ENCODE data around the gene ADAM8. TPM values are rescaled to one million over a fixed set of nuclear protein-coding genes. Genes with fewer than 3 reads are reported as not detected.

Gene ADAM8
- polyA plus RNA-seq, 1 of the 3 experiments (the other 2 are of a cell fraction) = 1.7 TPM

- no peak overlapping the region for H3K4me3 ChIP-seq (ENCODE audit: low read depth in 2 of 2, low read length in 1 of 2)
- no peak overlapping the region for H2AFZ ChIP-seq (ENCODE audit: low read depth)
- H3K4me1 ChIP-seq (ENCODE audit: control insufficient read depth in 1 of 2, insufficient read depth in 2 of 2, low read depth in 1 of 2, low read length in 1 of 2) = peaks cover 3 to 16% of the 10 kb centered on the region in 2 experiments; a peak in 3 of 4 replicates
- H3F3A ChIP-seq (replicated peaks; ENCODE audit: insufficient read depth) = peaks cover 6% of the 10 kb centered on the region
- no peak overlapping the region for H3K9ac ChIP-seq
- no peak overlapping the region for H3K4me2 ChIP-seq
- DNase-seq = no peak
- no peaks in the 10 kb centered on the region for H3K9me3 ChIP-seq
- CTCF ChIA-PET = no interaction called here
- no peak overlapping the region for H3K27ac ChIP-seq (ENCODE audit: low read depth in 2 of 2, low read length in 1 of 2)
- POLR2A ChIA-PET = no interaction called here
- no peaks in the 10 kb centered on the region for H3K36me3 ChIP-seq (replicated peaks in 1 of 2; ENCODE audit: control insufficient read depth in 1 of 2, insufficient read depth in 2 of 2, low read length in 1 of 2)
- H3K9me2 ChIP-seq = no peaks in the 10 kb centered on the region
- WGBS (ENCODE audit: low lambda C conversion rate) = no CpG with 5 or more reads among the region's 15 CpGs
- no peak for TF ChIP-seq SMC3 (IDR thresholded peaks at IDR 0.05; ENCODE audit: low read depth, low read length)
- TF ChIP-seq TCF12 (IDR thresholded peaks at IDR 0.05) = no peak
- no peak for TF ChIP-seq NRF1 (IDR thresholded peaks at IDR 0.05; ENCODE audit: low read depth, low read length)
- TF ChIP-seq ELF1 (IDR thresholded peaks at IDR 0.05) = no peak
- TF ChIP-seq RCOR1 (IDR thresholded peaks at IDR 0.05; ENCODE audit: low read length) = no peak
- no peak for TF ChIP-seq RAD21 (IDR thresholded peaks at IDR 0.05; ENCODE audit: low read length)
- no peak for TF ChIP-seq TAF1 (IDR thresholded peaks at IDR 0.05; ENCODE audit: borderline replicate concordance, low read depth, low read length)
- no peak for TF ChIP-seq IRF3 (IDR thresholded peaks at IDR 0.05; ENCODE audit: low read depth, low read length)
- no peak for TF ChIP-seq MAX (IDR thresholded peaks at IDR 0.05; ENCODE audit: low read depth)
- TF ChIP-seq FOXJ3 (CRISPR knock-in tag; IDR thresholded peaks at IDR 0.05) = no peak
- H3K27me3 ChIP-seq (ENCODE audit: insufficient read depth) = no peaks in the 10 kb centered on the region
- no peaks in the 10 kb centered on the region for H3K79me2 ChIP-seq (ENCODE audit: insufficient read depth)
- H4K20me1 ChIP-seq (ENCODE audit: insufficient read depth) = no peaks in the 10 kb centered on the region
These were observed 21.3 kb downstream of the ADAM8 start for GRCh38 chr10:133255323-133255722.

DNA sequence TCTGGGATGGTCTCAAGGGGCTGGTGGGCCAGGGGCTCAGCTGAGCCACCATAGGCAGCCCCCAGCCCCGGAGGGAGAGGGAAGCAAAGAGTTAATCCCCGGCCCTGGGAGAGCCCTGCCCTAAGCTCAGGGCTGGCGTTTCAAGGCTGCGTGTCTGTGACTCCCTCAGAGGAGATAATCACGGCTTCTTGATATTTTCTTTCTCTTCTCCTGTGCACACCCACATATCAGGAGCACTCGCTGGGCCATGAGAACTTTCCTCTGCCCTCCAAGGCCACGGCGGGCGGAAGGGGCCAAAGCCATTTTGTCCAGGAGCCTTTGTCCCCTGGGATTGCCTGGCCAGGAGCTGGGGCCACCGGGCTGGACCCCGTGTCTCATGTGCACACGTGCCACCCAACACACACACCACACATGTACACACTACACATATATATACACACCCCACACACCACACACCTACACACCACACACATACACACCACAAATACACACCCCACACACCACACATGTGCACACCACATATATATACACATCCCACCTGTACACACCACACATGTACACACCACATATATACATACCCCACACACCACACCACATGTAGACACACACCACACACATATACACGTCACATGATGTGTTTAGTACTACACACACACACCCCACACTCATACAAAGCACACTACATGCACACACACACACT lies 22.1 kb downstream of the ADAM8 start:
- 73% methylated on average over 11 of the region's 13 CpGs for WGBS (ENCODE audit: low lambda C conversion rate)
- H3K4me3 ChIP-seq (ENCODE audit: low read depth in 2 of 2, low read length in 1 of 2) = no peak overlapping the region
- no peak overlapping the region for H3K9ac ChIP-seq
- peaks cover 3 to 12% of the 10 kb centered on the region in 2 experiments; a peak in 3 of 4 replicates for H3K4me1 ChIP-seq (ENCODE audit: control insufficient read depth in 1 of 2, insufficient read depth in 2 of 2, low read depth in 1 of 2, low read length in 1 of 2)
- no peak for DNase-seq
- no peak overlapping the region for H3K27ac ChIP-seq (ENCODE audit: low read depth in 2 of 2, low read length in 1 of 2)
- no peak overlapping the region for H2AFZ ChIP-seq (ENCODE audit: low read depth)
- POLR2A ChIA-PET = no interaction called here
- CTCF ChIA-PET = interaction anchor here (1.2 kb wide), 1 partner anchor 75 kb away, joined by 3 read pairs; no protein-coding TSS in a partner anchor
- no peaks in the 10 kb centered on the region for H3K27me3 ChIP-seq (ENCODE audit: insufficient read depth)
- no peaks in the 10 kb centered on the region for H3K9me2 ChIP-seq
- no peaks in the 10 kb centered on the region for H3K9me3 ChIP-seq
- peaks cover 2% of the 10 kb centered on the region for H3F3A ChIP-seq (replicated peaks; ENCODE audit: insufficient read depth)
- H3K36me3 ChIP-seq (replicated peaks in 1 of 2; ENCODE audit: control insufficient read depth in 1 of 2, insufficient read depth in 2 of 2, low read length in 1 of 2) = no peaks in the 10 kb centered on the region
- no peaks in the 10 kb centered on the region for H4K20me1 ChIP-seq (ENCODE audit: insufficient read depth)
- TF ChIP-seq GATA2 (CRISPR knock-in tag; IDR thresholded peaks at IDR 0.05) (no peak), POLR2AphosphoS5 (IDR thresholded peaks at IDR 0.05; ENCODE audit: low read depth, low read length) (no peak), YY1 (IDR thresholded peaks at IDR 0.05; ENCODE audit: low read depth) (no peak), FOXJ3 (CRISPR knock-in tag; IDR thresholded peaks at IDR 0.05) (no peak), SIN3A (IDR thresholded peaks at IDR 0.05; ENCODE audit: borderline replicate concordance, low read depth, low read length) (no peak), EP300 (IDR thresholded peaks at IDR 0.05; ENCODE audit: borderline replicate concordance in 1 of 2, low read depth in 1 of 2, low read length in 1 of 2) (no peak), TCF12 (IDR thresholded peaks at IDR 0.05) (no peak), NRF1 (IDR thresholded peaks at IDR 0.05; ENCODE audit: low read depth, low read length) (no peak), SMC3 (IDR thresholded peaks at IDR 0.05; ENCODE audit: low read depth, low read length) (no peak)
- TF ChIP-seq, protein P1, sequence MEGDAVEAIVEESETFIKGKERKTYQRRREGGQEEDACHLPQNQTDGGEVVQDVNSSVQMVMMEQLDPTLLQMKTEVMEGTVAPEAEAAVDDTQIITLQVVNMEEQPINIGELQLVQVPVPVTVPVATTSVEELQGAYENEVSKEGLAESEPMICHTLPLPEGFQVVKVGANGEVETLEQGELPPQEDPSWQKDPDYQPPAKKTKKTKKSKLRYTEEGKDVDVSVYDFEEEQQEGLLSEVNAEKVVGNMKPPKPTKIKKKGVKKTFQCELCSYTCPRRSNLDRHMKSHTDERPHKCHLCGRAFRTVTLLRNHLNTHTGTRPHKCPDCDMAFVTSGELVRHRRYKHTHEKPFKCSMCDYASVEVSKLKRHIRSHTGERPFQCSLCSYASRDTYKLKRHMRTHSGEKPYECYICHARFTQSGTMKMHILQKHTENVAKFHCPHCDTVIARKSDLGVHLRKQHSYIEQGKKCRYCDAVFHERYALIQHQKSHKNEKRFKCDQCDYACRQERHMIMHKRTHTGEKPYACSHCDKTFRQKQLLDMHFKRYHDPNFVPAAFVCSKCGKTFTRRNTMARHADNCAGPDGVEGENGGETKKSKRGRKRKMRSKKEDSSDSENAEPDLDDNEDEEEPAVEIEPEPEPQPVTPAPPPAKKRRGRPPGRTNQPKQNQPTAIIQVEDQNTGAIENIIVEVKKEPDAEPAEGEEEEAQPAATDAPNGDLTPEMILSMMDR (IDR thresholded peaks at IDR 0.05) = no peak
- H3K79me2 ChIP-seq (ENCODE audit: insufficient read depth) = no peaks in the 10 kb centered on the region
- no peak overlapping the region for H3K4me2 ChIP-seq
